ENCODE measurements around the gene DIAPH1. TPM values are rescaled to one million over a fixed set of nuclear protein-coding genes. Genes with fewer than 3 reads are reported as not detected.

The DIAPH1 gene
- total and polyA plus RNA-seq, 8 donors, result 48.1 to 137 (median 60.2) TPM

GRCh38 chr5:141636413-141637122 is 17.8 kb upstream of the DIAPH1 start, which contains the start of the genes HDAC3 and RELL2:
TSS of gene HDAC3 (minus strand) at chr5:141636849. CDS start at chr5:141636790, 59 bp downstream.
TSS of gene RELL2 (plus strand) at chr5:141636997. CDS start at chr5:141638226, 1,229 bp downstream.
- ATAC-seq (peak; percentile 98), DNase-seq (peak; percentile 90 to 99 (median 95))
- H3K4me3 ChIP-seq, result peak within 1 kb of the TSS; percentile 68 to 93
- peak within 1 kb of the TSS; percentile 44 to 69 for H3K27ac ChIP-seq
- H3K9me3 ChIP-seq, result no peaks in the 10 kb centered on the region
- intact Hi-C loops (cut with DNase I), result no loop called here
- TF ChIP-seq CTCF (IDR thresholded peaks at IDR 0.05), result no peak
- no peaks in the 10 kb centered on the region for H3K27me3 ChIP-seq
- peaks cover 0 to 17% of the 10 kb centered on the region in 2 donors for H3K36me3 ChIP-seq
- peaks cover 14 to 47% of the 10 kb centered on the region in 2 donors for H3K4me1 ChIP-seq

DNA sequence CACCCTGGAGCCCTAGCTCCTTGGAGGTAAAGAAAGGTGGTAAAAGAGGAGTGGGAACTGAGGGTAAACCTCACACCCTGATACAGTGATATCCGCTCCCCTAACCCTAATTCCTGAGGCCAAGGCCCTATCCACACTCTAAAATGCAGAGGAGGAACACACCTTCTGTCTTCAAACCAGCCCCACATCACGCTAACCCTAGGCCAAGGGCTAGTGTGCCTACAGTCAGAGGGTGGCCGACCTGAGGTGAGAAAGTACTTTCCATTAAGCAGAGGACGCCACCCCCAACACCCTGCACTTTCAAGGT is 17.3 kb upstream of the DIAPH1 start:
- Histone ChIP-seq H3K36me3 (peaks cover 0 to 12% of the 10 kb centered on the region in 2 donors), H3K27ac (peak overlapping the region; percentile 44 to 69), H3K4me3 (peak overlapping the region; percentile 68 to 93), H3K9me3 (no peaks in the 10 kb centered on the region), H3K4me1 (peaks cover 14 to 47% of the 10 kb centered on the region in 2 donors), H3K27me3 (no peaks in the 10 kb centered on the region)
- ATAC-seq (no peak), DNase-seq (no peak)
- intact Hi-C loops (cut with DNase I), result no loop called here
- no peak for TF ChIP-seq CTCF (IDR thresholded peaks at IDR 0.05)

- Histone ChIP-seq H3K27ac (no peak overlapping the region), H3K4me3 (peak overlapping the region; percentile 68 to 93), H3K36me3 (peaks cover 0 to 12% of the 10 kb centered on the region in 2 donors), H3K27me3 (no peaks in the 10 kb centered on the region), H3K9me3 (no peaks in the 10 kb centered on the region), H3K4me1 (peaks cover 14 to 47% of the 10 kb centered on the region in 2 donors)
- no peak for DNase-seq
- no peak for TF ChIP-seq CTCF (IDR thresholded peaks at IDR 0.05)
- intact Hi-C loops (cut with DNase I), result no loop called here
- ATAC-seq, result no peak
Measured at GRCh38 chr5:141635646-141636045, 16.8 kb upstream of the DIAPH1 start.

DNA sequence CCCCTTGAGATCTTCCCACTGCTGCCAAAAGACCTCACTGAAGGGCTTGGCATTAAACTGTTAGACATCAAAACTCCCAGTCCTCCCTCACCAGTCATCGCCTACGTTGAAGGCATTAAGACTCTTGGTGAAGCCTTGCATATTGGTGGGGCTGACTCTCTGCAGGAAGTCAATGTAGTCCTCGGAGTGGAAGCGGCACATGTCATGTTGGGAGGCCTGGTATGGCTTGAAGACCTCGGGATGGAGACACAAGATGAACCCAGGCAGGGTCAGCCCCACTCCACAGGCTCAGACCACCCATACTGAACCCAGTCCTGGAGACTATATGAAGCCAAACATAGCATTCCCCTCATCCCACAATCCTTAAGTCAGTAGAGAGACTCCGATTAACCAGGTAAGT is 15.9 kb upstream of the DIAPH1 start:
- Histone ChIP-seq H3K4me3 (no peak overlapping the region), H3K36me3 (peaks cover 0 to 21% of the 10 kb centered on the region in 2 donors), H3K27me3 (no peaks in the 10 kb centered on the region), H3K9me3 (no peaks in the 10 kb centered on the region), H3K27ac (no peak overlapping the region), H3K4me1 (peaks cover 14 to 47% of the 10 kb centered on the region in 2 donors)
- no peak for TF ChIP-seq CTCF (IDR thresholded peaks at IDR 0.05)
- ATAC-seq (no peak), DNase-seq (no peak)
- intact Hi-C loops (cut with DNase I), result no loop called here

DNA sequence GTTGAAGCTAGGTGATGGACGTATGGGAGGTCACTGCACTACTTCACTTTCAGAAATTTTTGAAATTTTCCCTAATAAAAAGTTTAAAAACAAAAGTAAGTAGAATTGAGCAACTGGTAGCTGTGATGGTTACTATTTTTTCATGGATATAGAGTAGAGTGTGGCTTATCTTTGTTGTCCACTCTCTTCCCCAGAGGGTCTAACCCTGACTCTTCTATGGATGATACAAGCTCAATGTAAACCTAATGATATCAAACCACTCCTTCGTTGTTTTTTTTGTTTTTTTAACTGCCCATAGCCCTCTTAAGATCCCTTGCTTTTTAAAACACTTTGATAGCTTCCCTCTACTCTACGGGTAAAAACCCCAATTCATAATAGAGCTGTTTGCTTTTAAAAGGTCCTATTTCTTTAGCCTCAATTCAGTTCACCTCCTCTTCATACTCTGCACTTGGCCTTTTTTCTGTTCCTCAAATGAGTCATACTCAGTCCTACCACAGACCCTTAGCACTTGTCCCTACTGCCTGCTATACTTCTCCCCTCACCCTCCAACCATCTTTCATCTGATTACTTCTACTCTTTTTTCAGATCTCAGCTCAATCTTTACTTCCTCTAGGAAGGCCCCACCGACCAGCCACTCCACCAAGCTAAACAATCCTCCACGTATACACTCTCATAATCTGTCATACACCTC is 15.2 kb upstream of the DIAPH1 start:
- intact Hi-C loops (cut with DNase I), result no loop called here
- ATAC-seq (no peak), DNase-seq (no peak)
- H3K27me3 ChIP-seq, result no peaks in the 10 kb centered on the region
- H3K4me1 ChIP-seq, result peaks cover 14 to 47% of the 10 kb centered on the region in 2 donors
- H3K36me3 ChIP-seq, result peaks cover 0 to 28% of the 10 kb centered on the region in 2 donors
- TF ChIP-seq CTCF (IDR thresholded peaks at IDR 0.05), result no peak
- H3K4me3 ChIP-seq, result no peak overlapping the region
- no peak overlapping the region for H3K27ac ChIP-seq
- no peaks in the 10 kb centered on the region for H3K9me3 ChIP-seq
